ENCODE results near the gene STON1.

DNA sequence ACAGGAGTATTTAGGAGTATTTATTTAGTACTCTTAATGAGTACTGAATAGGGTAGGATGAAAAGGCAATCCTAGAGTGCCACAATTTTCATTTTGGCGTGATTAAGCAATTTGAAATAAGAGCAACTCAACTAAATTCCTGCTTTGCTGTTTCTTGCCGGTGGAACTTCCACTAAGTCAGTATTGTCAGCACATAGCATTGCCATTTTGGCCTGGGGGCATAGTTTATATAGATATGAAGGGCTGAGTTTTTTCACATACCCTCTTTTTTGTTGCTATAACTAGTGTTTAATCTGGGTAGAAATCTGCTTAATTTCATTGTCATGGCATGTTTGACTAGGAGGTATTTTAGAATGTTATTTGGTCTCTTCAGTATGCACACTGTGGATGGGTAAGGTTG lies 89.6 kb downstream of the STON1 start:
- TF ChIP-seq, protein P1, sequence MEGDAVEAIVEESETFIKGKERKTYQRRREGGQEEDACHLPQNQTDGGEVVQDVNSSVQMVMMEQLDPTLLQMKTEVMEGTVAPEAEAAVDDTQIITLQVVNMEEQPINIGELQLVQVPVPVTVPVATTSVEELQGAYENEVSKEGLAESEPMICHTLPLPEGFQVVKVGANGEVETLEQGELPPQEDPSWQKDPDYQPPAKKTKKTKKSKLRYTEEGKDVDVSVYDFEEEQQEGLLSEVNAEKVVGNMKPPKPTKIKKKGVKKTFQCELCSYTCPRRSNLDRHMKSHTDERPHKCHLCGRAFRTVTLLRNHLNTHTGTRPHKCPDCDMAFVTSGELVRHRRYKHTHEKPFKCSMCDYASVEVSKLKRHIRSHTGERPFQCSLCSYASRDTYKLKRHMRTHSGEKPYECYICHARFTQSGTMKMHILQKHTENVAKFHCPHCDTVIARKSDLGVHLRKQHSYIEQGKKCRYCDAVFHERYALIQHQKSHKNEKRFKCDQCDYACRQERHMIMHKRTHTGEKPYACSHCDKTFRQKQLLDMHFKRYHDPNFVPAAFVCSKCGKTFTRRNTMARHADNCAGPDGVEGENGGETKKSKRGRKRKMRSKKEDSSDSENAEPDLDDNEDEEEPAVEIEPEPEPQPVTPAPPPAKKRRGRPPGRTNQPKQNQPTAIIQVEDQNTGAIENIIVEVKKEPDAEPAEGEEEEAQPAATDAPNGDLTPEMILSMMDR (IDR thresholded peaks at IDR 0.05): no peak
- no peak for TF ChIP-seq POLR2A (IDR thresholded peaks at IDR 0.05)

Measured in testis (tissue), 2 donors.